HG02885 (cell line): ENCODE measurements around the gene AKAP6.
"Not testable (repeated sequence)": the region's sequence is repeated elsewhere in the genome, so short reads cannot be mapped to it uniquely, and the experiment has no call there.

ENCODE experiments used
- ATAC-seq: cut with Tn5 transposase; IDR thresholded peaks from one replicate; pipeline ENCODE4 v1.9.1; 2021; ENCODE audit warnings: mild to moderate bottlenecking; ENCODE audit not compliant: unreplicated experiment, poor library complexity

Gene AKAP6

DNA sequence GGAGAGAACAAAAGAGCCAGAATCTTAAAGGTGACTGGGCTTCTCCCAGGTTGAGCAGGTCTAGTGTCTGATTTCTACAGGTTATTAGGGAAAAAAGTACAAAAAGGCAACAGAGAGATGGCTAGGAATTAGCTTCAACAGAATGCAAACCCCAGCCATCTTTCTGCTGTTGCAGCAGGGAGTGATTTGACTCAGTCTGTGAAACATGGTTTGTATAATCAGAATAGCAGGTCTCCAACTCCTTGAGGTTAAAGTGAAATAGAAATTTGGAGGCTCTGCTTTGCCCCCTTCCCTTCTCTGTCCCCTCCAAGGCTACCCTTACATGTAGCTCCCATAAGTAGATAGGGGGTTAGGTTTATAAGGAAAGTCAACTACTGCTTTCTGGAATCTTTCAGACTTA lies 105.8 kb downstream of the AKAP6 start:
- peak; percentile 48 for ATAC-seq

DNA sequence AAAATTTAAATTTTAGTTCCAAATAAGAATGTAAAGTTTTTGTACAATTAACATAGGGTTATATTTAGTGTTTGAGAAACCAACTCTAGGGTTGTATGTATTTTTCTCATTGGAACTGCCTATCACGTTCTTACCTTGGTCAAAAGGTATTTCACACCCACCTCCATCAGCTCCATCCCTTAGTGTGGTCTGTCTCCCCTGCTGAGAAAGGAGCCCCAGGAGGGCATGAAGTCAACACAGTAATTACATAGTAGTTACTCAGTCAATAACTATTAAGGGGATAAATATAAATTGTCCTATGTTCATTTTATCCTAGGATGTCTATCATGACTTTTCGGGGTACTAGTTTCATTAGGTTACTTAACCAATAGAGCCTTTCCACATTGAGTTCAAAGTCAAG lies 106.3 kb downstream of the AKAP6 start:
- no peak for ATAC-seq

DNA sequence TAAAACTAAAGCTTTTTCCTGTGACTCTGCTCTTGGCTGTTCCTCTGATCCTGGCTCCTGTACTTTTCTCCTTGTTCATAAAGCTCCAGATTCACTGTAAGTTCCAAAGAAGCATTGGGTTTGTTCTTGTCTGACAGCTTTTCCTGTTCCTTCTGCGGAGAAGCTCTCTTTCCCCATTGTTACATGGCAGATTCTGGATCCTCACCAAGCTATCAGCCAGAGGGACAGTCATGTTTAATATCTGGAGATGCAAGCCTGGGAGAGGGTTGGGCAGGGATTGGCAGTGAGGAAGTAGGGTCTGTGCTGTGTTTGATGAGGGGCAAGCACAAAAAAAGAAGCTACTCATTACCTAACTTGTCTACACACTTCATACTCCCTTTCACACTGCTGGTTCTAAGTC lies 107.9 kb downstream of the AKAP6 start:
- ATAC-seq: no peak

DNA sequence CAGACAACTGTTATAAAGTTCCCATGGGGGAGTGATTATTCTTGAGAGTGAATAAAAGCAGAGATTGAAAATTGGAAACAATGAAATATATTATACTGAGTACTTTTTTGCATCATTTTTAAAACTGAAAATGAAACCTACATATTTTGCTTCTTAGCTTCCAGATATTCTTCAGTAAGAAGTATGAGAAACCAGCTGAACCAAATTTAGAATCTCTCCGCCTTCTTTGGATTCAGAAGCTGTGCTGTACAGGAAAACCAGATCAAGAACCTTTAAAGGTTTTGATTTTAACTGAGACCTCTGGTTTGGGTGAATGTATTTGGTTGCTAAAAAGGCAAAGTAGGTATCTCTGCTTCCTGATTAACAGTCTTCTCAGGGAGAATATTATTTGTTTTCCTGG lies 109.4 kb downstream of the AKAP6 start:
- no peak for ATAC-seq

DNA sequence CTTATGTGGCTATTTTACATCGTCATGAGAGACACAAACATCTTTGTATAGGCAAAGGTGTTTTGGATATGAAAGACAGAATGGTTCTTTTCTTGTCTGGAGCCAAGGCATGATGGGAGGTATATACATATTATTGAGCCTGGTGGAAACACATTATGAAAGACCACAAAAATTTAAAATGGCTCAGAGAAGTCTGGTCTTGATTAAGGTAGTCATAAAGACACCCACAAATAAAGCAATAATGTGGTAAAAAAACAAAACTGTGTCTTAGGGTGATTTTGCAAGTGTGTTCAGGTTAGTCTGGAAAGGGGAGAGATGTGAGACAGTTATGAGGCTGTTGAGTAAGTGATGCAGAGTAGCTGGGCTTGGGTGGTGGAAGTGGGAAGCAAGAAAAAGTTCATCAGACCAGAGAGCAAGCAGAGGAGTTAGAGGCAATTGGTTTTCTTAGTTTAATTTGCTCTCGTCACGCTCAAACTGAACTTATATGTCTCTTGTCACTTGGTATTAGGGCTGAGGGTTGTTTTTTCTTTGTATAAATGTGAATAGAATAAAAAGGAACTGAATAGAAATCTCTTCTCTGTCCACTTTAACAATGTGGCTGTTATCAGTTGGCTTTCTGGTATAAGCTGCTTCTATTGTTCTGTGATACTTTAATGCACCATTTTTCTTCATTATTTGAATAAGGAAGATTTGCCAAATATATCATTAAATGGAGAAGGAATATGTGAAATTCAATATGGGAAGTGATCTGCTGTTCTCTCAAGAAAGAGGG lies 115.0 kb downstream of the AKAP6 start:
- no peak for ATAC-seq

DNA sequence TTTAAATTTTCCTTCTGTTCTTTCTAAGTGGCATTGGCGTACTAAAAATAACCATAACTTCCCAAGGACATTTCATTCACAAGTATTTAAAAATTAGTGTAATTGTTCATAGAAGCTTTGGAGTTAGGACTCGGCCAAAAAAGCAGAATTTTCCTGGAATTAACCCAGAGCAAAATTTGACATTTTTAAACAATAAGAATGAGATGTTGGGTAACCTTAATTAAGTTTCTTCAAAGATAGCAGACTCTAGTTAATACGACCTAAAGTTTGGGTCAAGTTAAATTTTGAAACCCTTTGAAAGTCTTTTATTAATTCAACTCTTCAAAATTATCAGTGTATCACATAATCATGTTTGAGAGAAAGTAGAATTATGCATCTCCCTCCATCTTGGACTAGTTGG lies 118.3 kb downstream of the AKAP6 start:
- no peak for ATAC-seq

DNA sequence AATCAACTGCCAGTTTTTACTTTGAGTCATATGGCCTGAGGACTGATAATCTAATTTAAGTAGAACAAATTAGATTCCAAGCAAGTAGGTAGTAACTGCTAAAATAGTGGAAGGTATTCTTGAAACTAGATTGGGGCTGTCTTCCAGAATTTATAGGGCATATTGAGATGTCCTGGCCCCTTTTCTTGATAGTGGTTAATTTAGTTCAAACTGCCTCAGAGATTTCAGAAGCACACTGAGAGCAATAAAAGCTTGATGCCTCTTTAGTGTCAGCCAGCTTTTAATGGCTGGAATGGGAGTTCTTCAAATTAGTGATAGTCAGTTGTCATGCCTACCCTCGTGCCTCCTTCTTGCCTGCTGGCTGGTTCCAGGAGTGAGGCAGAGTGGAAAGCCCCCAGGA lies 120.5 kb downstream of the AKAP6 start:
- ATAC-seq: no peak

DNA sequence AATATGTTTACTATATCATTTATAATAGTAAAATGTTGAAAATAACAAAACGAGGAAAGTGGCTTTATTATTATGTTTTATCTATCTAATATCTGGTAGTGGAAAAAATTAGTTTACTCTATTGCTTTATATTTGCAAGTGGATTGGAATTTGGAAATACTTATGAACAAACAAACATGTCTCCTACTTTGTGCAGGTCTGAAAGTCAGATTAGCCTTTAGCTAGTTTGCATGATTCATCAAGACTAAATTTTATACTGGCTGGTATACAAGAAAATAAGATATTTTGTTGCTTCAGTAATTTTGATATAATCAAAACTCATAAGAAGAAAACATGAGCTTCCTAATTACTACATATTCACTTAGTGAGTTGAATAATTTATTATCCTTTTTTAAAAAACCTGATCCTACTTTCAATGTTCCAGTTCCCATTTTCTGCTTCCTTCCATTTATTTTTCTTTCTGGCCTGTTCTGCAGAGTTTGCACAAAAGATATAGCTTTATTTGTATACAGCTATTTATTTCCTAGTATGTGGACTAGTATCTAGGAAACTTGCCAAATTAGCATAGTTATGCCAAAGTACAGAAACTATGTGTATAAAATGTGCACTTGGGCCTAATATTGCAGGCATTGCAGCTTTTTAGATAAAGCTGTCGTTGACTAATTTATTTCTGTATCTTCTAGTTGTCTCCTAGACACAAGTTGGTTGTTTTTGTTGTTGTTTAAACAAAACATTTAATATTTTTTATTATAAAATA lies 122.0 kb downstream of the AKAP6 start:
- no peak for ATAC-seq

DNA sequence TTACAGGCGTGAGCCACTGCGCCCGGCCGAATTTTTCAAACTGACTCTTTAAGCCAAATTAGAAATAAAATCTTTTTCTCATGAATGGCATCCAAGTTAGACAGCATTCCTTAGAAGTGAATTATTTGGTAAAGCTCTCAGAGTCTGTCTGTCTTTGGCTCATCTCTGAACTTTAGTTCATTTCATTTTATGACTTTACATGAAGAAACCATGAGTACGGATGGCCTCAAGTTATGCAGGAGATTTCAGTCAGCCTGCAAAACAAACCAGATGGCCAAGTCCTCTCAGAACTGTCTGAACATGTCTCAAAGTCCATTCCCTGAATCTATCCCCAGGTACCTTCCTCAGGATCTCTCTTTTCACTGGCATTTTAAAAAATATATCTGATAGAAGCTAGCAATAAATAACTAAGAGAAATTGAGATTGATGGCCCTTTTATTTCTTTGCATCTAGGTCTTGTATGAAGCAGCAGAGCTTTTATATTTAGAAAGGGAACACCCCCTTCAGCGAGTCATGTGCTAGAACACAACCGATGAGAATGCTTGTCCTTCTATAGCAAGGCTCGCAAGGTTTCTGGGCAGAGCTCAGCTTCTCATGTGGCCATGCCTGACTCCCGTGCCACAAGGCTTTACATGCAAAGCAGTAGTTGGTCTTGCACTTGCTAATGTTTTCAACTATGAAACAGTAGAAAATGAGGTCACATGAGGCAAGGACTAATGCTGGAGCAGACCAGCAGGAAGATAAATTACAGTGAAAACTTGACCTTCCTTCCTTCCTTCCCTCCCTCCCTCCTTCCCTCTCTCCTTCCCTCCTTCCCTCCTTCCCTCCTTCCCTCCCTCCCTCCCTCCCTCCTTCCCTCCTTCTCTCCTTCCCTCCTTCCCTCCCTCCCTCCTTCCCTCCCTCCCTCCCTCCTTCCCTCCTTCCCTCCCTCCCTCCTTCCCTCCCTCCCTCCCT lies 125.0 kb downstream of the AKAP6 start:
- ATAC-seq: no peak

DNA sequence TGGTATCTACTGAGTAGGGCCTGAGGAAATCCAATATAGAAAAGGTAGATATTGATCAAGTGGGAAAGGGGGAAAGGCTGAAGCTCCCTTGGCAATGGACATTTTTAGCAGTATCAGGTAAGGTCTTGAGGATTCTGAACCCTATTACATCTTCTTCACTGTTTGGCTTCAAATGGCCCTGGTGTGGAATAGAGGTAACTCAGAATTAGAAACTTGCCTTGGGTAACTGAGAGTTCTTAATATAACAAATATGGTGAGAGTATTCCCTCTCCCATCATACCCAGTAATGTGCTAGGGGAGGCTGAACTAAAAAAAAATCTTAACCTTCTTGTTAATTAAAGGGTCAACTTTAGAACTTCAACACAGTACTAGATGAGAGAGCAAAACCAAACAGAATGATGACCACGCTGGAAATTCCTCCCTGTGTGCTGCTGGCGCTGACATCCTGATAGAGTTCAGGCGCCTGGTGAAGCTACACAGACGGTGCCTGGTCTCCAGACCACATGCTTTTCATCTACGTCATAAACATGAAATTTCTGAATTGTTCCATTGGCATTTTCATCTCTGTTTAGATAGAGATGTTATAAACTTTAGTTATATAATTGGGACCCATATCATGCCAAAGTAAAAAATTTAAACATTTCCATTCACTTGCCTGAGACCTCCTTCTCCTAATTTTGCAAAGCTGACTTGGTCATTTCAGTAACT lies 128.3 kb downstream of the AKAP6 start:
- ATAC-seq: no peak

DNA sequence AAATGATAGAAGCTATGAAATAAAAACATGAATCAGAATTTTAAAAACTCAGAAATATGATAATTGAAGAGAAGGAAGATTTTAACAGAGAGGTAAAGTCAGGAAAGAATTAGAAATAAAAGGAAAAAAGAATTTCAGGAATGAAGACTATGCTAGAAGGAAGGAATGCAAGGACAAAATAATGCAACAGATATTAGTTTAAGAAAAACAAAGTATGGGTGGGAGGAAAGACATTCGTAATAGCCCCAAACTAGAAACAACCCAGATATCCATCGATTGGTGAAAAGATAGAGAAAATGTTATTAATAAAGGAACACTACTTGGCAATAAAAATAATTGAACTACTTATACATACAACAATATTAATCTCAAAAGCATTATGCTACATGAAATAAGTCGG lies 129.6 kb downstream of the AKAP6 start:
- no peak for ATAC-seq

DNA sequence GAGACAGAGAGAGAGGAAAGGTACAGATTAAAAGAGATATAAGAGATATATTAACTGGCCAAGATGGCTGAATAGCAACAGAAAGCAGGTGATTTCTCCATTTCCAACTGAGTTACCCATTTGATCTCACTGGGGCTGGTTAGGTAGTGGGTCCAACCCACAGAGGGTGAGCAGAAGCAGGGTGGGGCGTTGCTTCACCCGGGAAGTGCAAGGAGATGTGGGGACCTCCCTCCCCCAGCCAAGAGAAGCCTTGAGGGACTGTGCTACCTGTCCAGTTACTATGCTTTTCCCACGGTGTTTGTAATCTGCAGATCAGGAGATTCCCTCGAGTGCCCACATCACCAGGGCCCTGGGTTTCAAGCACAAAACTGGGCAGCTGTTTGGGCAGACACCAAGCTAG lies 131.2 kb downstream of the AKAP6 start:
- ATAC-seq: no peak

DNA sequence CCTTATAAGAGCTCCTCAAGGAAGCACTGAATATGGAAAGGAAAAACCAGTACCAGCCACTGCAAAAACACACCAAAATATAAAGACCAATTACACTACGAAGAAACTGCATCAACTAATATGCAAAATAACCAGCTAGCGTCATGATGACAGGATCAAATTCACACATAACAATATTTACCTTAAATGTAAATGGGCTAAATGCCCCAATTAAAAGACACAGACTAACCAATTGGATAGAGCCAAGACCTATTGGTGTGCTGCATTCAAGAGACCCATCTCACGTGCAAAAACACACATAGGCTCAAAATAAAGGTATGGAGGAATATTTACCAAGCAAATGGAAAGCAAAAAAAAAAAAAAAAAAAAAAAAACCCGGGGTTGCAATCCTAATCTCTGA lies 133.5 kb downstream of the AKAP6 start:
- not testable (repeated sequence) for ATAC-seq

DNA sequence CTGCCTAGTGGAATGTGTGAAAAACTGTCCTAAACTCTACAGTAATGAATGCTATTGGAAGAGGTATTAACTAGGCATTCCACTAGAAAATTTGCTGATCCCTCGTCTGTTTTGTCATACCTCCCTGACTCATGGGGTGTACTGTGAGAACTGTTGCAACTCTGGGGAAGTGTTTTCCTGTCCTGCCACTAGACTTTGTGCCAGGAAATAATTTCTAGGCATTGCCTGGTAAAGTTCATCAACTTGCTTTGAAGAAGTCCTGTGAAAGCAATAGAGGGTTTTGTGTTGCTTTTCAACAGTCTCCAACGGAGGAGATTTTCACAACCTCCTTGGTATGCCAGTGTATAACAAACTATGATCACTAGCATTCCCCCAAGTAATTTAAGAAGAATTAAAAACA lies 139.9 kb downstream of the AKAP6 start:
- ATAC-seq: no peak

DNA sequence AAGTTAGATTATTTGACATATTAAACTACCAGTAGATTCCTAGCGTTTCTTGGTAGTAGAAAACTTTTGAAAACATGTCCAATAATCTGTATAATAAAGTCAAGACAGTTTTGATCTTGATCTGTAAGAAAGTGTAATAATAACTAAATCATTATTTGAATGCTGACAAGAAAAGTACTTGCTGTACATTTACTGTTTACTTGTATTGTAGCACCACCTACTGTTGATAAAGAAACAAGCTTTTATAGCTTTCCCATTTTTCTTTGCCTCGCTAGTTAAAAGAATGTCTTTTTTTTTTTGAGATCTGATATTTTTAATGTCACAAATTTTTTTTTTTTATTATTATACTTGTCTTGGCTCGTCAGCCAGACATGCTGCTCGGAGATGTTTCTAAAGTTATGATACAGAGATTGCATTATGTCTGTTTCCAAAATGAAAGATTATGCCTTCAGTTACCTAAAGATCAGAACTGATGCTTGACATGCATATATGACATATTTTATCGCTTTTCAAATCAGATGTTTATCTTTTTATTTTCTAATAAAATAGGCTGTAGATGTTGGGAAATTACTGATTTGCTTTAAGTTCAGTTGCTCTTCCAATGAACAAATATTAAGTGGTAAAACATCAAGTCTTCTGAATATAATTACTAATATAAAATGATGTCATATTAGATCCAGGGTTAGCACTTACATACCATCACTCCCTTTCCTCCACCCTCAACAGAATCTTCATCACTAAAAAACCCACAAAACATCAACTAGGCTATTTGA lies 140.5 kb downstream of the AKAP6 start:
- no peak for ATAC-seq

DNA sequence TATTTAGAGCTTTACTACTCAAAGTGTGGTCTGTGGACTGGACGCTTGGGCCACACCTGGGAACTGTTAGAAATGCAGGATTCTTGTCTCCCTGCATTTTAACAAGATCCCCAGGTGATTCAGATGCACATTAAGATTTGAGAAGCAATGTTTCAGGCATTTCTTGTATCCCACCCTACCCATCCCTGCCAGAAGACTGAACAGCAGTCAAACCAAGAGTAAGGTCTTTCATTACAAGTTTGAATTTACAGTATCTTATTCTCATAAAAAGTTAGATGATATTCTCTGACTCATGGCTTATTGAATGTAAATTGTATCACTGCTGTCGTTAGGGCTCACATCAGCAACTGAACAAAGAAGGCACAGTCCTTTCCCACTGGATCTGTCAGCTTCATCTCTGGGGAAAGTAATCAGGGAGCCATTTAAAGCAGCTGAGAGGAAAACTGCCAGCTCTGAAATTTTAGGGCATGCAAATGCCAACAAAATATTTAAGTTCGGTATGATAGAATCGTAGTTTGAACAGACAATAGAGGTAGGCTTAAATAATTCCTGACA lies 141.1 kb downstream of the AKAP6 start:
- no peak for ATAC-seq

DNA sequence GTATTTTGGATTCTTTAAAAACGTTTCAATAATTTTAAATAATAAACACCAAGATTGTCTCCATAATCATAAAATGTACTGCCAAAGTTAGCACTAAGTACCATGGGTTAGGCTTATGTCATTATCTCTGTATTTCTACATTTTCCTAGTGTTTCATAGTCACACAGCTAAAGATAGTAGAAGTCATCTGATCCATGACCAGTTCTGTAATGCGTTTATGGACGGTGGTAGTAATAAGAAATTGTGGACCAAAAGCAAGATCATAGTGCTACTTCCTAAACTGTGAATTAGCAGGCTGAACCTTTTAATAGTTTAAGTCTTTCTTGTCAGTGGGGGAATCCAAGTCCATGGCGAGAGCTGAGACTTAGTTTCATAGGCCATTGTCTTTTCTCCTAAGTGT lies 142.1 kb downstream of the AKAP6 start:
- ATAC-seq: no peak

DNA sequence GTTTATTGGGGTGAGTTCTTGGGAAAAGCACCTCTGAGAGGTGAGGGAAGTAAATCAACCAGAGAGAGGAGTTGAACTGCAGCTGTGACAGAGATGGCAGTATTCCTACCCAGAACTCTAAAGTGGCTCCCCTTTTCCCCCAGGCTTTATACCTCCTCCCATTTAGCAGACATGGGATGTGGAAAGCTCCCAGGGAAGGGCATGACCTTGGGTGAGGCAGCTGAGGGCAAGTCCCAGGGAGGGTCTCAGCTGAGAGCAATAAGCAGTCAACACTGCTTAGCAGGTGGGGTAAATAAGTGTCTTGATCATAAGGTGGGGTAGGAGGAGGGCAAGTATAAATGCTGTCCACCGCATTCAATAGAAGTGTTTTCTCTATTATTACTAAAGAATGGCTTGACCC lies 143.0 kb downstream of the AKAP6 start:
- ATAC-seq: no peak
